Stimulated activated naive CD4-positive, alpha-beta T cell treated with Interleukin-2 at 50 U/mL for 16 hours (primary cell): Measurements from ENCODE around the gene DISP2.
A peak's percentile ranks its signal among the peaks of the same experiment; 100 is the strongest.

Source experiments
- DNase-seq: peaks from one replicate; lab custom pipeline; 2025; lab: John Stamatoyannopoulos, UW

DISP2 gene

GRCh38 chr15:40389824-40390595, 32.0 kb downstream of the DISP2 start:
- DNase-seq: no peak

DNA sequence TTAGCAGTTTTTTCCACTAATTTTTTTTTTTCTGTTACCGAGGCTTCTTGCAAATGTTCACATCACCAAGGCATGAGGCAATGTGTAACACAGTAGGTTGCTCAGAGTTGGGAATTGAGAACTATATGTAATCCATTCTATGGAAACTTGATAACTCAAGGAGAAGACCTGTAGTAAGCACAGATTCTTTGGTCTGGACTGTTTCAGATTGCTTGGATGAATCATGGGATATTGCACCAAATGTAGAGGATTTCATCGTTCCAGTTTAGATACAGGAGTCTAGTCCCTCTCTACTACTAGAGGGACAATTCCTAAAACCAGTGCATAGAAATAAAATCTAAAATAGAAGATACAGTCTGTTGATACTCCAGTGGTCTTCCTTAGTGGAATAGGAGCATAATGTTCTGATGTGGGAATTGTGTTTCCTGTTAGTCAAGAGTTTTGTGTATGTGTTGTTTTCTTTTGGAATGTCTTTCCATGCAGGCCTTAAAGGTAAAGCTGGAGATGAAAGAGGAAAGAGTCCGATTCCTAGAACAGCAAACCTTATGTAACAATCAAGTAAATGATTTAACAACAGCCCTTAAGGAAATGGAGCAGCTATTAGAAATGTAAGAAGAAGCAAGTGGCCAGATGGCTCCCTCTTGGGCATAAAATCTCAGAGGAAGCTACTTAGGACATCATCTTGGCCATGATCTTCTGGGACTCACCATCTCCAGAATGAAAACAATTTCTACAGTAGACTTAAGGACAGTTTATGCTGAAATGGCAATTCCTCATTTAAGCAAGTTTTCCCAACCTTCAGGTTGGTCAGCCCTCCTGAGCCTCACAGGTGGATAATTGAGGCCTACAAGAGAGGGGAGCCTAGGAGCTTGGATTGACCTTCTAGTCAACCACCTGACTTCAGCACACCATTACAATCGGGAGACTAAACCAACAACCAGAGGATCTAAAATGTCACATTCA, 35.2 kb downstream of the DISP2 start:
- DNase-seq: no peak

- DNase-seq: no peak
Observed at GRCh38 chr15:40397688-40398412, 39.8 kb downstream of the DISP2 start.

GRCh38 chr15:40398413-40398873, 40.4 kb downstream of the DISP2 start:
- DNase-seq: no peak

DNA sequence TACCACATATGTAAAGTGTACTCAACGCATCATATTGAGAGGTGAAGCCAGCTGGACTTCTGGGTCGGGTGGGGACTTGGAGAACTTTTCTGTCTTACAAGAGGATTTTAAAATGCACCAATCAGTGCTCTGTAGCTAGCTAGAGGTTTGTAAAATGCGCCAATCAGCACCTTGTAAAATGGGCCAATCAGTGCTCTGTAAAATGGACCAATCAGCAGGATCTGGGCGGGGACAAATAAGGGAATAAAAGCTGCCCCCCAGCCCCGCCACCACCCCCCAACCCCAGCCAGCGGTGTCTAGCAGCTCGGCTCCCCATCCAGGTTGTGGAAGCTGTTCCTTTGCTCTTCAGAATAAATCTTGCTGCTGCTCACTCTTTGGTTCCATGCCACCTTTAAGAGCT, 41.4 kb downstream of the DISP2 start:
- no peak for DNase-seq

GRCh38 chr15:40405501-40406381, 47.7 kb downstream of the DISP2 start, which contains the start of gene IVD:
Gene IVD (plus strand): TSS chr15:40405795. CDS start chr15:40405828, 33 bp downstream.
- DNase-seq: peak; percentile 91

DNA sequence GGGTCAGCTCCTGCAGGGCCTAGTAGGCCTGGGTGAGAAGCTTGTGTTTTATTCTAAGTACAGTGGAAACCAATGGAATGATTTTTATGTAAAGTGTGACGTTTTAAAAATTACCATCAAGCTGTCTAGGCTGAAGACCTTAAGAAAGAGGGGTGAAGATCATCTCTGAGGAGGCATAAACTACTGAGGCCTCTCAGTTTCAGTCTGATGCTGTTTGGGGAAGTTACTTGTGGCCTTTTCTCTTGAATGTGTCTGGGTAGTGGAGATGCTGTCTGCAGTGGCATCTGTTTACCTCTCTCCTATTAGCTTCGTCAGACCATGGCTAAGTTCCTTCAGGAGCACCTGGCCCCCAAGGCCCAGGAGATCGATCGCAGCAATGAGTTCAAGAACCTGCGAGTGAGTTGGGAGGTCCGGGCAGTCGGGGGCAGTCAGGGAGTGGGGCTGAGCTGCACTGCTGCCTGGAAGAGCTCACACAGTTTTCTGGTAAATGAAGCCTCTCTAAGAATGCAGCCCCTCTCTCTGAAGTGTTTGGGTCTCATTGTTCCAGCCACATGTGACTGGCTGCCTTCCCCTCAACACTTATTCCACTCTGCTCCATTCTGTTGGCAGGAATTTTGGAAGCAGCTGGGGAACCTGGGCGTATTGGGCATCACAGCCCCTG, 49.4 kb downstream of the DISP2 start:
- DNase-seq: no peak

GRCh38 chr15:40409366-40409765, 51.3 kb downstream of the DISP2 start:
- DNase-seq: no peak

GRCh38 chr15:40410476-40410875, 52.5 kb downstream of the DISP2 start:
- no peak for DNase-seq

GRCh38 chr15:40412095-40412759, 54.2 kb downstream of the DISP2 start:
- DNase-seq: no peak

DNA sequence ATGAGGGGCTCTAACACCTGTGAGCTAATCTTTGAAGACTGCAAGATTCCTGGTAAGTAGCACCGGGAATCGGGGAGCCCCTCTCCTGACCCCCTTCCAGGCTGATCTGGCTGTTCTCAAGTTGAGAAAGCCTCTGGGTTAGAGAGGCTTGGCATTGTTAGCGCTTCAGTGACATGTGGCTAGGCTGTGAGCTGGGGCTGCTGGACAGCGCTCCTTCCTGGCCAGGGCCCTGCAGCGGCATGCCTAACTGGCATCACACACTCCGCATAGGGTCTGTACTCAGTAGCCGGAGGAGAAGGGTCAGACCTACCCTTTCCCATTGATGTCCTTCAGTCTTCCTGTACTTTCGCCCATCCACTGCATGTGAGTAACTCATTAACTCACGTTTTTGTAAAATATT, 55.0 kb downstream of the DISP2 start:
- DNase-seq: no peak

GRCh38 chr15:40414816-40415215, 56.8 kb downstream of the DISP2 start:
- no peak for DNase-seq

DNA sequence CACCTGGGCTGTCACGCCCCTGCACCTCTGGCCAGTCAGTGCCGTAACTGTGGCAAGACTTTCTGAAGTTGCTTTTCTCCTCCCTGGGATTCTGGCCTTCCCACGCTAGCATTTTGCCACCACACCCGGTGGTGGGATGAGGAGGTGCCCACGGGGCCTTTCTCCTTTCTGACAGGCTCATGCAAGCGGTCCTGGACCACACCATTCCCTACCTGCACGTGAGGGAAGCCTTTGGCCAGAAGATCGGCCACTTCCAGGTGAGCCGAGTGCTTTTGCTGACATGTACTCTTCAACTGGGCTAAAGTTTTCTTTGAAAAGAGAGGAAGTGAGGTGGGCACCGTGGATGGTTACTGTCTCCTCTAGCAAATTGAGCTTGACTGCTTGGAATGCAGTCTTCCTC, 57.2 kb downstream of the DISP2 start:
- no peak for DNase-seq

DNA sequence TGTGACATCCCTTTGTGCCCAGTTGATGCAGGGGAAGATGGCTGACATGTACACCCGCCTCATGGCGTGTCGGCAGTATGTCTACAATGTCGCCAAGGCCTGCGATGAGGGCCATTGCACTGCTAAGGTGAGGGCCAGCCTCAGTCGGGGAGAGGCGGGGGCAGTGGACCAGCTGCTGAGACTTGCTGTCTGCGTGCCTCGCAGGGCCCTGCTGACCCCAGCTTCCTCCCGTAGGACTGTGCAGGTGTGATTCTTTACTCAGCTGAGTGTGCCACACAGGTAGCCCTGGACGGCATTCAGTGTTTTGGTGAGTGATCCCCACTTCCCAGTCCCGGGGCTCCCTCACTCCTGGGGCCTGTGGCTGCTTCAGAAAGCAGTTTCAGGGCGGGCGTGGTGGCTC, 58.0 kb downstream of the DISP2 start:
- DNase-seq: no peak

DNA sequence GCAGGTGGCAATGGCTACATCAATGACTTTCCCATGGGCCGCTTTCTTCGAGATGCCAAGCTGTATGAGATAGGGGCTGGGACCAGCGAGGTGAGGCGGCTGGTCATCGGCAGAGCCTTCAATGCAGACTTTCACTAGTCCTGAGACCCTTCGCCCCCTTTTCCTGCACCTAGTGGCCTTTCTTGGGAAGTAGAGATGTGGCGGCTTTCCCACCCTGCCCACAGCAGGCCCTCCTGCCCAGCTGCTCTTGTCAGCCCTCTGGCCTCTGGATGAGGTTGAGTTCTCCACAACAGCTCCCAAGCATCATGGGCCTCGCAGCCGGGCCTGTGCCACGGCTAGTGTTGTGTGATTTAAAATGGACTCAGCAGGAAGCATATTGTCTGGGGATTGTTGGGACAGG, 60.1 kb downstream of the DISP2 start:
- DNase-seq: no peak

GRCh38 chr15:40420071-40420713, 62.2 kb downstream of the DISP2 start:
- DNase-seq: no peak

GRCh38 chr15:40420793-40421192, 62.8 kb downstream of the DISP2 start:
- DNase-seq: no peak

DNA sequence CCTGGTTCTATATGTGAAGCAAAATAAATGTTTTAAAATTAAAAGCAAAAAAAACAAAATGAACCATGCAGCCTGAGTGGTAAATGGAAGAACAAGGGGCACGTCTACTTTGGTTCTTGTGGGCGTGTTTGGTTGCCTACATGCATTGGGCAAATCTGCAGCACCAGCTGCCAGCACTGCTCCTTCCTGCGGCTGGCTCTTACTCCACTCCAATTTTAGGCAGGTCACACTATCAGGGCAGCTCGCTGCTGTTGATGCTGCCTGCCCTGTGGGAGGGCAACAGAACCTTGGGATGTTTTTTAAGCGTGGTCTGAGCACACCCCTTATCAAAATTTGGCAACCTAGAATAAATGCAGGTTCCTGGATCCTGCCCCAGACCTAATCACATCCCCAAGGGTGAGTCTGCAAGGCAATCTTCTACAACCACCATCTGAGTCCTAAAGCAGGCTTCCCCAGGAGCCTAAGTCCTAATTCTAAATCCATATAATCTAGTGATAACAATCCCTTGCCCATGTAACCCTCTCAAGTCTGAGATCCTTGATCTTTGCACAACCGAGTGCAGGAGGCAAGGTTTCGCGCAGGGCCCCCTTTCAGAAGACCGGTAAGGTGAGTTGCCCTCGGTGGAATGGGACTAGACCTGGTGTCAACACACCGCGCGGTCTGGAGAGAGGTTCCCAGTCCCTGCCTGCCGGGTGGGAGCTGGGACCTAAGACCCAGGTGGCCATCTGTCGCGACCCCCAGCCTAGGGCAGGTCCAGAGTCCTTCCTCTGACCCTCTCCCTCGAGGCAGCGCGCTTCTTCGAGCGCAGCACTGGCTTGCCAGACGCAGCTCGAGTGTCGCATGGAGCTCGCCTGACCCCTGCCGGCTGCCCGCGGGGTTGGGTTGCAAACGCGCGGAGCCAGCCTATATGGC, 63.5 kb downstream of the DISP2 start:
- peak; percentile 72 for DNase-seq
